HG02759 (cell line): ENCODE measurements around the gene AVL9.
"Not testable (repeated sequence)": the region's sequence is repeated elsewhere in the genome, so short reads cannot be mapped to it uniquely, and the experiment has no call there.

Source experiments
- ATAC-seq: cut with Tn5 transposase; IDR thresholded peaks from one replicate; pipeline ENCODE4 v1.9.1; 2021; ENCODE audit warnings: mild to moderate bottlenecking, moderate library complexity; ENCODE audit not compliant: unreplicated experiment

AVL9 gene

DNA sequence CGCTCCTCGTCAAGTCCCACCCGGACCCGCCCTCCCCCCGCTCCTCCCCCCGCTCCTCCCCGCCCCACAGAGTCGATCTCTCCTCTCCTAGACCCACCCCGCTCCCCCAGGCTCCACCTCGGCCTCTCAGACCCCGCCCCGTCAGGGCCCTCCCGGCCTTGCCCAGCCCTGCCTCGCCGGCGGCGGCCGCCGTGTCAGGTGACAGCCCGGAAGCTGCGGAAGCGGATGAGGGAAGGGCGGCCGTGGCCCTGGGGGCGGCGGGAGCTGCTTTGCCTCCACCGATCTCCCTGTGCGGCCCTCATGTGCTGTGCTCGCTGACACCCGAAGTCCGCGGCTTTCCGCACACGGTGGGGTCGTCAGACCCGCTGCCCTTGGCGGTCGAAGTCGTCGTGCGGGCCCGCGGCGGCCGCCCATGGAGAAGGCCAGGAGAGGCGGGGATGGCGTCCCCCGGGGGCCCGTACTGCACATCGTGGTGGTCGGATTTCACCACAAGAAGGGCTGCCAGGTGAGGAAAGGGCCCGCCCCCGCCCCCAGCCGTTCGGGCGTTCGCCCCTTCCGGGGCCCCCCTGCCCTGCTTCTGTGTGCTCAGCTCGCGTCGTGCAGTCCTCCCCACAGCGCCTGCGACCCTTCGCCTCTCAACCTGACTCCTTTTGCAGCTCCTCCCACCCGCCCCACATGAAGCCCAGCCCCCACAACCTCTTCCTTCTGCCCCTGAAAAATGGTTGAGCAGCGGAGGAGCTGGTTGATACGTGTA, at the start of gene AVL9:
AVL9 (plus strand) TSS at position 192 of the 754 bp plus-strand sequence; CDS start at position 413, 221 bp downstream.
- peak; percentile 94 for ATAC-seq

DNA sequence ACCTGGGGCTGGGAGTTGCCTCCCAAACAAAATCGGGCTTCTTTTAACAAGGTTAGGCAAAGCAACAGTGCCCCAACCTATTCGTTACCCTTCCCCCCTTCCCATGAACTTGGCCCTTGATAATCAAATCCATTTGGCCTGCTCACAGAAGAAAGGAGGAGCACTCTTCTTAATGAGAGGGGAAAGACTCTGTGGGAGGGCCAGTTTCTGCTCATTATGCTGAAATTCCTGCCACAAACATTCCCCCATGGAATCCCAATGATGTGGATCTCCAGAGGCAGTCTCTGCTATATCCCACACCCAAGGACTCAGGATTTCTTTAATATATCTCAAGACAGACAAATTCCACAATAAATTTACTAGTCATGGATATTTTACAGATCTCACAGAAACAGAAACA, 48.1 kb upstream of the AVL9 start:
- ATAC-seq = no peak

DNA sequence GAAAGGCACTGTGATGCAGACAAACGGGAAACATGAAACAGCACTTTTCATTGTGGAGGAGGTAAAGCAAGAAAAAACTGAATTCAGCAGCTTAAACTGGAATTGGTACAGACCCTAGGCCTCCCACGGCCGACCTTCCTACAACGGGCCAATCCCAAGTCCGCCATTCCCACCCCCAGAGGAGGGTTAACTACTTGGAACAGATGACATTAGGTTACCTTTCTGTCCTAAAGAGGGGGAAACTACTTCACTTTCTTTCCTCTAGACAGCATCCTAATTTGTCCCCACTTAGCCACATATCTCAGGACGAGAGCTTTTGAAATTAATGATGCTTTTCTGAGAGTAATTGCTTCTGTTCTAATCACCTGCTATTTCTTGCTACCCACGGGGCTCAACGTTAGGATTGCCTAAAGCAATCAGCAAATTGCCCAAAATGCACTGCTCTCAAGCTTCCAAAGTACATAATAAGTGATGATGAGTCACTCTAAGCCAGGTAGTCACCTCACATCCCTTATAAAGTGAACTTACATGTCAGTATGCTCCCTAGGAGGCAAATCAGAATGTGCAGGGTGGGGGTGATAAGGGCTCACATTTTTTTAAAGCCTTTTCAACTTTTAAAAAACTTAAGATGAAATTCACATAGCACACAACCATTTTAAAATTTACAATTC, 41.8 kb upstream of the AVL9 start:
- no peak for ATAC-seq

DNA sequence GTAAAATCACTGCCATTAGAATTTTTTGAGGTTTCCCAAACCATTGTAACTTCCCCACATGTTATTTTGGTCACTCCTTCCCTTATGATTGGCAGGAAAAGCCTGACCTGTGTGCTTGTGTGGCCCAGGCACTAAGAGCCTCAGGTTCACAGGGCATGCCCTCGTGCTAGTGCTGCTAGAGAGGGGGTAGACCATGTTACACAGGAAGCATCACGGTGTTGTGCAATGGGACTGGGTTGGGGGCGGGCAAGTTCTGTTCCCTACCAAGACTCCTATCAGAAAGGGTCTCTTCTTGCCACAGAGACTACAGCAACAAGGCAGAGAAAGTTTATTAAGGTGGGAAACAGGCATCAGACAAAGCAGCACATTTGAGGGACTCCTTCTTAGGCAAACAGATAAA, 37.3 kb upstream of the AVL9 start:
- no peak for ATAC-seq

DNA sequence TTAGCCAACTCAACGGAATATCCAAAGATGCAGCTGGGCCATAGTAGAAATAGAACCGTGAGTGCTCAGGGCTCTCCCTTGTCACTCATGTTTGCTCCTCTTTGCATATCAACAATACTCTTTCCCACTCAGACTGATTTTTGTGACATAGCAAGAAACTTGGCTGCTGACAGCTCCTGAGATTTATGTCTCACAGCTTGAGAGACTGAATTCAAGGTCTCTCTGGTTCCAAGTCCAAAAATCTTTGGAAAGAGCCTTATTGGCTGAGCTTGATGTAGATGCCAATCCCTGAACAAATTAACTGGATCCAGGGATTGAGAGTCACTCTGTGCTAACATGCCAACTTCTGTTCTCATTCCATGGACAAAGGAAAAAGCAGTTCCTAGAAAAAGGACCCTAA, 35.5 kb upstream of the AVL9 start:
- ATAC-seq = no peak

DNA sequence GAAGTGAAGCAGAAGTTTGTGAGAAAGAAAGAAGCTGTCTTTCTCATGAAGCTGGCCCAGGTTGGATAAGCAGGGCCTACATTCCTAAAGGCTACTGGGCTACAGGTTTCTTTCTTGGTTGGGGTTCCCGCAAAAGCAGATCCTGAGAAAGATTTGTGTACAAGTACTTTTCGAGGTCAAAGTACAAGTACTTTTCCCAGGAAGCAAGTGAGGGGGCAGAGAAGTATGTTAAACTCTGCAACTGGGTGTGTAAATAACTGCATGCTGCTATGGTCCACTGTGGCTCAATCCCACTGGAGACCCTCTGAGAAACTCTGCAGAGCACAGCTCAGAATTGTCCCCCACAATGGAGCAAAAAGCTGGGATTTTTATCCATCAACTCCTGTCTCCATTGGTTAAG, 33.8 kb upstream of the AVL9 start:
- no peak for ATAC-seq

DNA sequence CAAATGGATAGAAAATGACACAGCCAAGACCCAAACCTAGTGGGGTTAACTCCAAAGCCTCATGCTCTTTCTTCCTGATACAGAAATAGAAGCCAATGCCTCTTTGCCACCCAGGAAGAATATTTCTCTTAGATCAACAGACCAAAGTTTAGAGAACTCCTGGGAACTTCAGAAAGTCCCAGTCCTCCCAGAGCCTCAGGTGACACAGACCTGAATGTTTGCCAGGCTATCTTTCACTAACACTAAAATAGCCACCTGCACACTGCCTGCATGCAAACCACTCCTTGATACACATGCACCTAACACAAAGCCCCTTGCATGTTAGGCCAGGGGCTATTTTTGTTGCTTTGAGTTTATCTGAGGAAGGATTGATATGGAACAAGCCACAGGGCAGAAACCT, 32.8 kb upstream of the AVL9 start:
- ATAC-seq = no peak

DNA sequence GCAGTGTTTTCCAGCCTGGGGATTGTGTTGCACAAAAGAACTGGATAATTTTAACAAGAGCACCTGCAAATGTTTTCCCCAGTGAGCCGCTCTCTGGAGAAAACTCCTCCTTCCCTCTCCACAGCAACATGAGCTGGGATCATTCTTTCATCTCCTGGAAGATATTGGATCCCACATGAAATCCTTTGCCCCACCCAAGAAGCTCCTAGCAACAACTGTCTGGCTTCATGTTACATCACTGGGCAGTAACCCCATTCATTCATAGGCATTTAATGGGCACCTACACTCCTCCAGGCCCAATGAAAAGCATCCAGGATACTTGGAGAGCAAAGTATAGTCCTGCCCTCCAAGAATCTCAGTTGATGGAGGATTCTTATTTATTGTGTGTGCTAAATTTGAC, 32.3 kb upstream of the AVL9 start:
- ATAC-seq = no peak

DNA sequence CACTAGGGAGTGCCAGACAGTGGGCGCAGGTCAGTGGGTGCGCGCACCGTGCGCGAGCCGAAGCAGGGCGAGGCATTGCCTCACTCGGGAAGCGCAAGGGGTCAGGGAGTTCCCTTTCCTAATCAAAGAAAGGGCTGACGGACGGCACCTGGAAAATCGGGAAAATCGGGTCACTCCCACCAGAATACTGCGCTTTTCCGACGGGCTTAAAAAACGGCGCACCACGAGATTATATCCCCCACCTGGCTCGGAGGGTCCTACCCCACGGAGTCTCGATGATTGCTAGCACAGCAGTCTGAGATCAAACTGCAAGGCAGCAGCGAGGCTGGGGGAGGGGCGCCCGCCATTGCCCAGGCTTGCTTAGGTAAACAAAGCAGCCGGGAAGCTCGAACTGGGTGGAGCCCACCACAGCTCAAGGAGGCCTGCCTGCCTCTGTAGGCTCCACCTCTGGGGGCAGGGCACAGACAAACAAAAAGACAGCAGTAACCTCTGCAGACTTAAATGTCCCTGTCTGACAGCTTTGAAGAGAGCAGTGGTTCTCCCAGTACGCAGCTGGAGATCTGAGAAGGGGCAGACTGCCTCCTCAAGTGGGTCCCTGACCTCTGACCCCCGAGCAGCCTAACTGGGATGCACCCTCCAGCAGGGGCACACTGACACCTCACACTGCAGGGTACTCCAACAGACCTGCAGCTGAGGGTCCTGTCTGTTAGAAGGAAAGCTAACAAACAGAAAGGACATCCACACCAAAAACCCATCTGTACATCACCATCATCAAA, 30.5 kb upstream of the AVL9 start:
- not testable (repeated sequence) for ATAC-seq

DNA sequence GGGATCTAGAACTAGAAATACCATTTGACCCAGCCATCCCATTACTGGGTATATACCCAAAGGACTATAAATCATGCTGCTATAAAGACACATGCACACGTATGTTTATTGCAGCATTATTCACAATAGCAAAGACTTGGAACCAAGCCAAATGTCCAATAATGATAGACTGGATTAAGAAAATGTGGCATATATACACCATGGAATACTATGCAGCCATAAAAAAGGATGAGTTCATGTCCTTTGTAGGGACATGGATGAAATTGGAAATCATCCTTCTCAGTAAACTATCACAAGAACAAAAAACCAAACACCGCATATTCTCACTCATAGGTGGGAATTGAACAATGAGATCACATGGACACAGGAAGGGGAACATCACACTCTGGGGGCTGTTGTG, 25.3 kb upstream of the AVL9 start:
- not testable (repeated sequence) for ATAC-seq

DNA sequence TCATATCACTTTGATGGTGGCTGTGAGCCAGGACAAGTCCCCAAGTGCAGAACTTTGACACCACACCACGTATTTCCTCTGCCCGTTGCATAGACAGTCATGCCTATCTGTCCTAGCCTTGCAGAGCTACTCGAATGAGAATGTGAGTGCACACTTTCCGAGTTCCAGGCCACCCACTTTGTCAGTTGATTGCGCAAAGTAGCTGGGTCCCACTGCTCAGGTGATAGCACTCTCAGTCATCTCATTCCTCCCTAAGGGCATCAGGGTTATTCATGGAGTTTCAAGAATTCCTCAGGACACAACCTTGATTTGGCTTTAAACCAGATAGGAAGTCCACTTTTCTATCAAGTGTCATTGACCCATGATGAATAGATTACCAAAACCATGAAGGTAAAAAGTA, 24.4 kb upstream of the AVL9 start:
- ATAC-seq = no peak

DNA sequence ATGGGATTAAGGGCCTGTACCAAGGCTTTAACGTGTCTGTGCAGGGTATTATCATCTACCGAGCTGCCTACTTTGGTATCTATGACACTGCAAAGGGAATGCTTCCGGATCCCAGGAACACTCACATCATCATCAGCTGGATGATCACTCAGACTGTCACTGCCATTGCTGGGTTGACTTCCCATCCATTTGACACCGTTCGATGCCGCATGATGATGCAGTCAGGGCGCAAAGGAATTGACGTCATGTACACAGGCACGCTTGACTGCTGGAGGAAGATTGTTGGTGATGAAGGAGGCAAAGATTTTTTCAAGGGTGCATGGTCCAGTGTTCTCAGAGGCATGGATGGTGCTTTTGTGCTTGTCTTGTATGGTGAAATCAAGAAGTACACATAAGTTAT, 23.3 kb upstream of the AVL9 start:
- ATAC-seq = no peak

DNA sequence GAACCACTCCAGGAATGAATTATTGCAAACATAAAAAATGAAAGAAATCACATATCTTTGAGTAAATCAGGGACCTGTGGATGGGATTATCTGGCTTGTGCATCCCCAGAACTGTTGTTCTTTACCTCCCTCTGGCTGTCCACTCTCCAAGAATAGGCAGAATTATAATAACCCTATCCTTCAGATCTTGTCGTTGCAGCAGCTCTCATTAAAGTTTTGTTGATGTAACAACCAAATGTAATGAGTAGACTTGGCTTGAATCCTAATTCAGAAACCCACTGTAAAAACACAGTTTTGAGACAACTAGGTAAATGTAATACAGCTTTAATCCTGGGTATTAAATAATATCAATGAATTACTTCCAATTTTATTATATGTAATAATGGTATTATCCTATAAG, 21.3 kb upstream of the AVL9 start:
- no peak for ATAC-seq

DNA sequence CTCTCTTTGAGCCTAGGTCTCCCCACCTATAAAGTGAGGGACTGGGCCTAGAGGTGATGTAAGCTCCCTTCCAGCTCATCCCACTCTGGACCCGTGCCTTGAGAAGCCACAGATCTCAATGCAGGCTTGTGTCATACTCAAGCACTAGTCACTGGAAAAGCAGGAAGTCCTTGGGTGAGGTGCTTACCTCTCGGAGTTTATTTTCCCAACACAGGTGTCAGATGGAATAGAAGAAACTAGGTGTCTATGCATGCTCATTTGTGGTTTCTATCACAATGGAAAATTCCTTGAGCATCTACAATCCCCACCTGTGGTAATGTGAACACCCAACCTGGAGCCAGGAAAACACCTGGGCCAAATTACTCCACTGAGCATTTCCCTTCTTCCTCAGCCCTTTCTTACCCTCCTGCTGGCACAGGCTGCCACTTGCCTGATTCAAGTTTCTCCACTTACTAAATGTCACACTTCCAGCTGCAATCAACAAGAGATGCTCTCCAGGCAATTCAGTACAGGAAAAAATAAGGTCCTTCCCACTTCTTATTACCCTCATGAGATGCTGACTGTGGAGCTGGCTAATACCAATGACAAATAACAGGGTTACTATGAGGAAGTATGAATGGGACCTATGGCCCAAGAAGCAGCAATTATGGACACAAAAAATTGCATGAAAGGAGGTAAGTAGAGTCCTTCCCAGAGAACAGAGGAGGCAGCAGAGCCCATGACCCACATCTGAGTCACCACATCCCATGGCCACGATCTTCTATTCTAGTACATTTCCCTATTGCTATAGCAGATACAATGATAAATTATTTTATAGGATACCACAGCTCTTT, 18.3 kb upstream of the AVL9 start:
- no peak for ATAC-seq

DNA sequence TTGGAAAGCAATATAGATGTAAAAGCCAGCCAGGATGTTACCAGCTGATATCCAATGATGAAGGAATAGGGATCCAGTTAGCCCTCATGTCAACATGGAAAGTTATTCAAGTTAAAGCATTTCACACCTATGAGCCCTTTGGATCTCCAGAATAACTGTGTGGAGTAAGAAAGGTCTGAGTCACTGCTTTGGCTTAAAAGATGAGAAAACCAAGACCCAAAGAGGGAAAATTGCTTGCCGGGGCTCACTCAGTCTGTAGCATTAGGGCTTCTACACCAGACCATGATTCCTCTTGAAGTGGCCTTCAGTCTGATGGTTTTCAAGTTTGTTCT, 17.7 kb upstream of the AVL9 start:
- ATAC-seq = no peak

DNA sequence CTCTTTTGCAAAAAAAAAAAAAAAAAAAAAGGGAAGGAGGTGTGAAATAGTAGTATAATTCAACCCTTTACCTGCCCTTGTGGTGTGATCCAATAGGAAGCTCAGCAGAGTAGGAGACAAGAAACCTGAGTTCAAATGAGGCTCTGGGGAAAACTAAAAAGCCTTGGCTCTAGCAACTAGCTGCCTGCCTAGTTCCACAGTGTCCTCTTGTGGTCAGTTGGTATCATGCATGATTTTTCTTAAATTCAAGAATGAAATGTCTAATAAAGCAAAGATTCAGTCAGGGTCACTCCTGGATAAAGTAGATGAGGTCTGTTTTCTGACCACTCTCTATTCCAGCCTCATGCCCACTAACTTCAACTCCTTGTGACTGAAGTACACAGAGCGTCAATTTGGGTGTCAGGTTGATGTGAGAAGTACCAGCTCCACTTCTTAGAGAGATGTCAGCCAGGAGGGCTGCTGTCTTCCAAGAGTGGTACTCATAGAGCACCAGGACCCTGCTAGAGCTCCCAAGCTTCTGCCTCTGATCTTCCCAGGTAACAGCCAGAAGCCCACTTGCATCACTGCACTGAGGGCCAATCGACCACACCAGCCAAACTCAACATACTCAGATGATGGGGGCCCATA, 15.6 kb upstream of the AVL9 start:
- ATAC-seq = no peak

DNA sequence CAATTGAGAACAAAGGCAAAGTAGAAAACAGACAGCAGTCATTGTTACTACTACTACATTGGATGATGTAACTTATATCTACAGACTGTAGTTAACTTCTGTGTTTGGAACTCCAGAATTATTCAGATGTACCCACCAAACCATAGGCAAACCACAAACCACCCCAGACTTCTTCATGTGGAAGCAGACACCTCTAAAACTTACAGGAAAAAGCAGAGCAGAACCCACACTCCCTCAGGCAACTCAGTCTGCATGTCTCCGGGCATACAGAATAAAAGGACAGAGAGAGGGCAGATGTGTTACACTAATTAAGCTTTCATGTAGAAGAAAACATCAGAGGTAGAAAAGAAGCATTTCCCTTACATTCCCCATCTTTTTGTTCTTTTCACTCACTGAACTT, 14.1 kb upstream of the AVL9 start:
- ATAC-seq = no peak

DNA sequence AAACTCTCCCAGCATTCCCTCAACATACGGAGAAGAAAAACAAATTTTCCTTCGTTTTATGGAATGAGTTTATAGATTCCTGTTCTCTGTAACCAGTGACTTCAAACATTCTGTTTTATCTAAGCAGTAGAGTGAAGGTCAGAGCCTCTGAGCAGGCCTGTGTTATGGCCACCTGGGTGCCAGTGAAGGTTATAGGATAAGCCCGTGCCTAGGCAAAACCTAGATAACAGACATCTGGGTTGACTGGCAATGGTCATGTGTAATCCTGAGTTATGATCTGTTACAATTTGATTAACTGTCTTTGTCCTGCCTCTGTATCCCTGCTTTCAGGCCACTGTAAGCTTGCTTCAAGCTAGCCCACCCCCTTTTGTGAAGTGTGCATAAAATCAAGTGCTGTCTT, 13.4 kb upstream of the AVL9 start:
- no peak for ATAC-seq

DNA sequence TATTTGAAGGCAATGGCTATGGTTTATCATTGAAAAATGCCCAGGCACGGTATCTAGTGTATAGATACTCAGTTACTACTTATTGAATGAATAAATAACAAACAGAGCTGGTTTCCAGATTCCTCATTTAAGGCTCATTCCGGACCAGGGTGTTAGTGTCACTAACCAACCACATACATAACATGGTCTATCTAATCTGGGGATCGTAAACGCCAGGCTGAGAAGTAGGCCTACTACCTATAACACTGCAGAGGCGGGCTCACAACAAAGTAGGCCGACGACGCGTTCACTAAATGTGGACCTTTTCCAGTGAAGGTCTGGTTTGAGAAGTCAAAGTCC, 5.5 kb upstream of the AVL9 start:
- ATAC-seq = no peak

DNA sequence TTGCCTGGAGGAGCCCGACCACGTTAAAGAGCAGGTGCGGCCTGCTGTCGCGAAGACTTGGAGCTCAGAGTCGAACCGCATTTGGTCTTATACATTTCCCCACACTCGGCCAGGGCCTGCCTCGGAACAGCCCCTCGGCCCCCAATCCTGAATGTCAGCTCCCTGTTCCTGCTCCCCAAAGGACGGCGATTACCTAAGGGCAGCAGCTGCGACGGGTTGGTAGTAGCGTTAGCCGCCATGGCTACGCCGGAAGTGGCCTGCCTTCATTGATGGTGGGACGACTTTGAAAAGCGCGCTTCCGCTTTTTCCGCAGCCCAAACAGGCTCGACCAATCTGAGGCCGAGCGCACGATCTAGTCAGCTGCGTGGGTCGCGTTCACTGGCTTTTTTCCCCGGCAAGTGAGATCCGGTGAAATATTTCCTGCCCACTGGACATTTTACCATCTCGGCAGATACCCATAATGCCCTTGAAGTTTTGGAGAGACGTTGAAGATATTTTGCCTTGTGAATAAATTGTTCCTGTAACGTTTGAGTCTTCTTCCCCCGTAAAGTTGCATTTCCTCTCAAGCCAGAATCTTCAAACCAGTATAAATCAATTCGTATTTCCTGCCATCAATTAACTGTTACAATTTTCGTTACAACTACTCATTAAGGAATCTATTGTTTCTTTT, 5.0 kb upstream of the AVL9 start, which contains the start of gene LSM5:
LSM5 (minus strand) TSS at position 254 of the 670 bp plus-strand sequence; CDS start at position 239, 15 bp downstream.
- ATAC-seq = peak; percentile 90
